Measurements from ENCODE around the gene ADAM12.

- no peak for TF ChIP-seq CTCF (tag by site-specific recombination; IDR thresholded peaks at IDR 0.05)
- no peak for TF ChIP-seq ZNF600 (tag by site-specific recombination; IDR thresholded peaks at IDR 0.05)
- no peak for TF ChIP-seq ZBTB7A (tag by site-specific recombination; IDR thresholded peaks at IDR 0.05; ENCODE audit: low read depth)
- no peak for TF ChIP-seq ZEB2 (tag by site-specific recombination; IDR thresholded peaks at IDR 0.05)
Observed at GRCh38 chr10:126124046-126124445, 264.2 kb downstream of the ADAM12 start.
